Measurements from ENCODE around the gene PLCXD1.

DNA sequence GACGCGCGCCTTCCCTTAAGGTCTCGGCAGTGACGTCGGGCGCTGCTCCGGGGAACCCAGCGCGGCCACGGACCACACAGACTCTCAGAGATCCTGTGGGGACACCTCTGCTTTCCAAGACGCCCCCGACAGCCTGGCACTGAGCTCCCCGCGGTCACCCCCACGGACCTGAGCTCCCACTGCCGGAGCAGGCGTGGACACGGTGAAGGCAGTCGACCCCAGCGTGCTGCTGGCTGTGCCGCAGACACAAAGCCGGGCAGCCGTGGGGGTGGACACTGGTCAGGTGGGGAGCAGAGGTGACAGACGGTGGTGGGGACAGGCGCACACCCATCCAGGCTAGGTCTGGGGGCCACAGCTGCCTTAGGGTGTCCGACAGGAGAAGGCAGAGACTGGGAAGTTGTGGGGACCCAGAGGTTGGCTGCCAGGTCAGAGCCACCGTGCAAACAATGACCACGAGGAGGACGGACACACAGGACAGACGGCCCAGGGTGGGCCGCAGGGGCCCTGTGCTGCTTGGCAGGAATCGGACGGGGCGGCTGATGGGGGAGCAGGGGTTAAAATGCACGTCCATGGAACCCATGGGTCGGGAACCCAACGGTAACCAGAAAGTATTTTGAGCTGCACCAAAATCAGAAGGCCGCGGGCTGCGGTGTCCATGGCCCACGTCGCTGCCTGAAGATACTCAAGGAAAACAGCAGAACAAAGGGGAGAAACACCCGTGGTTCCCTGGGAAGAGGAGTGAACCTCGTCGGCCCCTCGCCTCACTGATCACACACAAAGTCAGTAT lies 54.0 kb downstream of the PLCXD1 start:
- TF ChIP-seq, protein P1, sequence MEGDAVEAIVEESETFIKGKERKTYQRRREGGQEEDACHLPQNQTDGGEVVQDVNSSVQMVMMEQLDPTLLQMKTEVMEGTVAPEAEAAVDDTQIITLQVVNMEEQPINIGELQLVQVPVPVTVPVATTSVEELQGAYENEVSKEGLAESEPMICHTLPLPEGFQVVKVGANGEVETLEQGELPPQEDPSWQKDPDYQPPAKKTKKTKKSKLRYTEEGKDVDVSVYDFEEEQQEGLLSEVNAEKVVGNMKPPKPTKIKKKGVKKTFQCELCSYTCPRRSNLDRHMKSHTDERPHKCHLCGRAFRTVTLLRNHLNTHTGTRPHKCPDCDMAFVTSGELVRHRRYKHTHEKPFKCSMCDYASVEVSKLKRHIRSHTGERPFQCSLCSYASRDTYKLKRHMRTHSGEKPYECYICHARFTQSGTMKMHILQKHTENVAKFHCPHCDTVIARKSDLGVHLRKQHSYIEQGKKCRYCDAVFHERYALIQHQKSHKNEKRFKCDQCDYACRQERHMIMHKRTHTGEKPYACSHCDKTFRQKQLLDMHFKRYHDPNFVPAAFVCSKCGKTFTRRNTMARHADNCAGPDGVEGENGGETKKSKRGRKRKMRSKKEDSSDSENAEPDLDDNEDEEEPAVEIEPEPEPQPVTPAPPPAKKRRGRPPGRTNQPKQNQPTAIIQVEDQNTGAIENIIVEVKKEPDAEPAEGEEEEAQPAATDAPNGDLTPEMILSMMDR (IDR thresholded peaks at IDR 0.05; ENCODE audit: insufficient read depth, low read length), result no peak
- no peak for TF ChIP-seq POLR2AphosphoS5 (IDR thresholded peaks at IDR 0.05; ENCODE audit: low read depth)
- TF ChIP-seq, protein P2, sequence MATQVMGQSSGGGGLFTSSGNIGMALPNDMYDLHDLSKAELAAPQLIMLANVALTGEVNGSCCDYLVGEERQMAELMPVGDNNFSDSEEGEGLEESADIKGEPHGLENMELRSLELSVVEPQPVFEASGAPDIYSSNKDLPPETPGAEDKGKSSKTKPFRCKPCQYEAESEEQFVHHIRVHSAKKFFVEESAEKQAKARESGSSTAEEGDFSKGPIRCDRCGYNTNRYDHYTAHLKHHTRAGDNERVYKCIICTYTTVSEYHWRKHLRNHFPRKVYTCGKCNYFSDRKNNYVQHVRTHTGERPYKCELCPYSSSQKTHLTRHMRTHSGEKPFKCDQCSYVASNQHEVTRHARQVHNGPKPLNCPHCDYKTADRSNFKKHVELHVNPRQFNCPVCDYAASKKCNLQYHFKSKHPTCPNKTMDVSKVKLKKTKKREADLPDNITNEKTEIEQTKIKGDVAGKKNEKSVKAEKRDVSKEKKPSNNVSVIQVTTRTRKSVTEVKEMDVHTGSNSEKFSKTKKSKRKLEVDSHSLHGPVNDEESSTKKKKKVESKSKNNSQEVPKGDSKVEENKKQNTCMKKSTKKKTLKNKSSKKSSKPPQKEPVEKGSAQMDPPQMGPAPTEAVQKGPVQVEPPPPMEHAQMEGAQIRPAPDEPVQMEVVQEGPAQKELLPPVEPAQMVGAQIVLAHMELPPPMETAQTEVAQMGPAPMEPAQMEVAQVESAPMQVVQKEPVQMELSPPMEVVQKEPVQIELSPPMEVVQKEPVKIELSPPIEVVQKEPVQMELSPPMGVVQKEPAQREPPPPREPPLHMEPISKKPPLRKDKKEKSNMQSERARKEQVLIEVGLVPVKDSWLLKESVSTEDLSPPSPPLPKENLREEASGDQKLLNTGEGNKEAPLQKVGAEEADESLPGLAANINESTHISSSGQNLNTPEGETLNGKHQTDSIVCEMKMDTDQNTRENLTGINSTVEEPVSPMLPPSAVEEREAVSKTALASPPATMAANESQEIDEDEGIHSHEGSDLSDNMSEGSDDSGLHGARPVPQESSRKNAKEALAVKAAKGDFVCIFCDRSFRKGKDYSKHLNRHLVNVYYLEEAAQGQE (IDR thresholded peaks at IDR 0.05; ENCODE audit: insufficient replicate concordance, low read depth), result no peak

Measured in HL-60 (cell line).